ENCODE results near the gene PLA2G4E.

Gene PLA2G4E

GRCh38 chr15:41936649-41937567, 83.9 kb downstream of the PLA2G4E start:
- TF ChIP-seq CTCF (IDR thresholded peaks at IDR 0.05) = no peak
- no peaks in the 10 kb centered on the region for H3K9me3 ChIP-seq
- no peaks in the 10 kb centered on the region for H3K27me3 ChIP-seq
- H3K27ac ChIP-seq = no peak overlapping the region
- peaks cover 13% of the 10 kb centered on the region for H3K36me3 ChIP-seq
- peak overlapping the region in 1 of 2 experiments; percentile 13 for H3K4me3 ChIP-seq (ENCODE audit: low read depth in 1 of 2, low read length in 1 of 2)
- H3K4me1 ChIP-seq (ENCODE audit: control insufficient read depth in 1 of 2, insufficient read depth in 1 of 2, low read depth in 1 of 2, low read length in 1 of 2) = peaks cover 4 to 10% of the 10 kb centered on the region in 2 experiments

- H3K9me3 ChIP-seq = no peaks in the 10 kb centered on the region
- TF ChIP-seq CTCF (IDR thresholded peaks at IDR 0.05) = no peak
- no peak overlapping the region for H3K27ac ChIP-seq
- no peak overlapping the region for H3K4me3 ChIP-seq (ENCODE audit: low read depth in 1 of 2, low read length in 1 of 2)
- peaks cover 4 to 12% of the 10 kb centered on the region in 2 experiments for H3K4me1 ChIP-seq (ENCODE audit: control insufficient read depth in 1 of 2, insufficient read depth in 1 of 2, low read depth in 1 of 2, low read length in 1 of 2)
- H3K27me3 ChIP-seq = no peaks in the 10 kb centered on the region
- peaks cover 9% of the 10 kb centered on the region for H3K36me3 ChIP-seq
Observed at GRCh38 chr15:41936155-41936554, 84.7 kb downstream of the PLA2G4E start.

- no peaks in the 10 kb centered on the region for H3K27me3 ChIP-seq
- no peak for TF ChIP-seq CTCF (IDR thresholded peaks at IDR 0.05)
- H3K27ac ChIP-seq = no peak overlapping the region
- peaks cover 9% of the 10 kb centered on the region for H3K36me3 ChIP-seq
- no peak overlapping the region for H3K4me3 ChIP-seq (ENCODE audit: low read depth in 1 of 2, low read length in 1 of 2)
- H3K9me3 ChIP-seq = no peaks in the 10 kb centered on the region
- peaks cover 8 to 17% of the 10 kb centered on the region in 2 experiments for H3K4me1 ChIP-seq (ENCODE audit: control insufficient read depth in 1 of 2, insufficient read depth in 1 of 2, low read depth in 1 of 2, low read length in 1 of 2)
Observed at GRCh38 chr15:41935566-41936020, 85.2 kb downstream of the PLA2G4E start.

- Histone ChIP-seq H3K4me3 (ENCODE audit: low read depth in 1 of 2, low read length in 1 of 2) (no peak overlapping the region), H3K4me1 (ENCODE audit: control insufficient read depth in 1 of 2, insufficient read depth in 1 of 2, low read depth in 1 of 2, low read length in 1 of 2) (peaks cover 12 to 21% of the 10 kb centered on the region in 2 experiments), H3K27ac (no peak overlapping the region), H3K27me3 (no peaks in the 10 kb centered on the region), H3K9me3 (no peaks in the 10 kb centered on the region), H3K36me3 (peaks cover 2% of the 10 kb centered on the region)
- no peak for TF ChIP-seq CTCF (IDR thresholded peaks at IDR 0.05)
Observed at GRCh38 chr15:41934843-41935242, 86.0 kb downstream of the PLA2G4E start.

- Histone ChIP-seq H3K27me3 (no peaks in the 10 kb centered on the region), H3K27ac (no peak overlapping the region), H3K36me3 (no peaks in the 10 kb centered on the region), H3K4me1 (ENCODE audit: control insufficient read depth in 1 of 2, insufficient read depth in 1 of 2, low read depth in 1 of 2, low read length in 1 of 2) (peaks cover 12 to 21% of the 10 kb centered on the region in 2 experiments), H3K9me3 (no peaks in the 10 kb centered on the region), H3K4me3 (ENCODE audit: low read depth in 1 of 2, low read length in 1 of 2) (no peak overlapping the region)
- TF ChIP-seq CTCF (IDR thresholded peaks at IDR 0.05) = no peak
Observed at GRCh38 chr15:41933771-41934170, 87.1 kb downstream of the PLA2G4E start.

Data from neutrophil (primary cell).